Mammary epithelial cell (primary cell): ENCODE data around the gene KRTAP9-6.
"Not testable (repeated sequence)": the region's sequence is repeated elsewhere in the genome, so short reads cannot be mapped to it uniquely, and the experiment has no call there.

ENCODE experiments used
- EZH2 ChIP-seq: IDR thresholded peaks from 2 replicates; pipeline ENCODE4 v1.6.1; 2012; ENCODE audit warnings: low read length, inconsistent platforms, borderline replicate concordance
- TF ChIP-seq, protein P1 (sequence below), 2 donors: IDR thresholded peaks in 1 of 2; conservative IDR thresholded peaks in 1 of 2; 2 replicates each; pipeline ENCODE4 v1.5.1; 2011 to 2012; ENCODE audit warnings: inconsistent platforms in 2 of 2, low read length in 2 of 2, mild to moderate bottlenecking in 2 of 2, control low read depth in 1 of 2, low read depth in 1 of 2; ENCODE audit not compliant: insufficient read depth in 1 of 2; ENCODE audit errors: extremely low read depth in 1 of 2

DNA sequence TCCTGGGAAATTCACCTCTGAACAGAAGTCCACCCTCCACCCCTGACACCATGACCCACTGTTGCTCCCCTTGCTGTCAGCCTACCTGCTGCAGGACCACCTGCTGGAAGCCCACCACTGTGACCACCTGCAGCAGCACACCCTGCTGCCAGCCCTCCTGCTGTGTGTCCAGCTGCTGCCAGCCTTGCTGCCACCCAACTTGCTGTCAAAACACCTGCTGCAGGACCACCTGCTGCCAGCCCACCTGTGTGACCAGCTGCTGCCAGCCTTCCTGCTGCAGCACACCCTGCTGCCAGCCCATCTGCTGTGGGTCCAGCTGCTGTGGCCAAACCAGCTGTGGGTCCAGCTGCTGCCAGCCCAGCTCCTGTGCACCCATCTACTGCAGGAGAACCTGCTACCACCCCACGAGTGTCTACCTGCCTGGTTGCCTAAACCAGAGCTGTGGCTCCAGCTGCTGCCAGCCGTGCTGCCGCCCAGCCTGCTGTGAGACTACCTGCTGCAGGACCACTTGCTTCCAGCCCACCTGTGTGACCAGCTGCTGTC lies 10.5 kb downstream of the KRTAP9-6 start, which contains the start of gene KRTAP9-7:
- TF ChIP-seq, protein P1, sequence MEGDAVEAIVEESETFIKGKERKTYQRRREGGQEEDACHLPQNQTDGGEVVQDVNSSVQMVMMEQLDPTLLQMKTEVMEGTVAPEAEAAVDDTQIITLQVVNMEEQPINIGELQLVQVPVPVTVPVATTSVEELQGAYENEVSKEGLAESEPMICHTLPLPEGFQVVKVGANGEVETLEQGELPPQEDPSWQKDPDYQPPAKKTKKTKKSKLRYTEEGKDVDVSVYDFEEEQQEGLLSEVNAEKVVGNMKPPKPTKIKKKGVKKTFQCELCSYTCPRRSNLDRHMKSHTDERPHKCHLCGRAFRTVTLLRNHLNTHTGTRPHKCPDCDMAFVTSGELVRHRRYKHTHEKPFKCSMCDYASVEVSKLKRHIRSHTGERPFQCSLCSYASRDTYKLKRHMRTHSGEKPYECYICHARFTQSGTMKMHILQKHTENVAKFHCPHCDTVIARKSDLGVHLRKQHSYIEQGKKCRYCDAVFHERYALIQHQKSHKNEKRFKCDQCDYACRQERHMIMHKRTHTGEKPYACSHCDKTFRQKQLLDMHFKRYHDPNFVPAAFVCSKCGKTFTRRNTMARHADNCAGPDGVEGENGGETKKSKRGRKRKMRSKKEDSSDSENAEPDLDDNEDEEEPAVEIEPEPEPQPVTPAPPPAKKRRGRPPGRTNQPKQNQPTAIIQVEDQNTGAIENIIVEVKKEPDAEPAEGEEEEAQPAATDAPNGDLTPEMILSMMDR (conservative IDR thresholded peaks at IDR 0.05 in 1 of 2, IDR thresholded peaks at IDR 0.05 in 1 of 2; ENCODE audit: extremely low read depth in 1 of 2, insufficient read depth in 1 of 2, low read depth in 1 of 2, low read length in 2 of 2) = not testable (repeated sequence)
- TF ChIP-seq EZH2 = not testable (repeated sequence)
